ENCODE measurements around the gene SLC2A8. TPM values are rescaled to one million over a fixed set of nuclear protein-coding genes. Genes with fewer than 3 reads are reported as not detected.
A peak's percentile ranks its signal among the peaks of the same experiment; 100 is the strongest.

Gene SLC2A8
- polyA plus RNA-seq, 1 donor (not counting 4 experiments of a cell fraction or from before 2014, with no cell fraction given) = 7.1 TPM

DNA sequence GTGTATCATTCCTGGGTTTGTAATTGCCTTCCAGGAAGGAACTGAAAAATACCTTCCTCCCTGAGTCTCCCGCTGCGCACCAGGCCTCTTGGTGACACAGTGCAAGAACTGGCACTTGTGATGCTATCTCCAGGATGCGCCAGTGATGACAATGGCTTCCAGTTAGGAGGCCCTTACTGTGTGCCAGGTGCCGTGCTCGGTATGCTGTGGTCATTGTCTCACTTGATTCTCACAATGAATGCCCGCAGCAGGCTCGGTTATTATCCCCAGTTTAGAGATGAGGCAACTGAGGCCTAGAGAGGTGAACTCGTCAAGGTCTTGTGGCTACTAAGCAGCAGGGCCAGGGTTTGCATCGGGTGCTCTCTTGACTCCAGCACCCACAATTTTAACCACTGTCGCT lies 31.5 kb upstream of the SLC2A8 start:
- no peaks in the 10 kb centered on the region for H3K9me3 ChIP-seq (ENCODE audit: control insufficient read depth, low read depth, low read length)
- no peaks in the 10 kb centered on the region for H3K36me3 ChIP-seq (ENCODE audit: control insufficient read depth in 2 of 2, extremely low read depth in 1 of 2, insufficient read depth in 2 of 2, low read length in 2 of 2)
- no peak overlapping the region for H3K27ac ChIP-seq (ENCODE audit: control insufficient read depth, insufficient read depth, low read length)
- no peak overlapping the region for H2AFZ ChIP-seq (ENCODE audit: control insufficient read depth, low read length)
- H3K27me3 ChIP-seq (ENCODE audit: control insufficient read depth, extremely low read depth, insufficient read depth, low read length) = no peaks in the 10 kb centered on the region
- no peaks in the 10 kb centered on the region for H4K20me1 ChIP-seq (ENCODE audit: control insufficient read depth, extremely low read depth, insufficient read depth, low read length)
- no peak overlapping the region for H3K4me3 ChIP-seq (ENCODE audit: control insufficient read depth in 2 of 3, extremely low read depth in 1 of 3, insufficient read depth in 2 of 3, low read depth in 1 of 3, low read length in 3 of 3)
- no peaks in the 10 kb centered on the region for H3K9me1 ChIP-seq (ENCODE audit: control insufficient read depth, extremely low read depth, insufficient read depth, low read length)
- TF ChIP-seq, protein P1, sequence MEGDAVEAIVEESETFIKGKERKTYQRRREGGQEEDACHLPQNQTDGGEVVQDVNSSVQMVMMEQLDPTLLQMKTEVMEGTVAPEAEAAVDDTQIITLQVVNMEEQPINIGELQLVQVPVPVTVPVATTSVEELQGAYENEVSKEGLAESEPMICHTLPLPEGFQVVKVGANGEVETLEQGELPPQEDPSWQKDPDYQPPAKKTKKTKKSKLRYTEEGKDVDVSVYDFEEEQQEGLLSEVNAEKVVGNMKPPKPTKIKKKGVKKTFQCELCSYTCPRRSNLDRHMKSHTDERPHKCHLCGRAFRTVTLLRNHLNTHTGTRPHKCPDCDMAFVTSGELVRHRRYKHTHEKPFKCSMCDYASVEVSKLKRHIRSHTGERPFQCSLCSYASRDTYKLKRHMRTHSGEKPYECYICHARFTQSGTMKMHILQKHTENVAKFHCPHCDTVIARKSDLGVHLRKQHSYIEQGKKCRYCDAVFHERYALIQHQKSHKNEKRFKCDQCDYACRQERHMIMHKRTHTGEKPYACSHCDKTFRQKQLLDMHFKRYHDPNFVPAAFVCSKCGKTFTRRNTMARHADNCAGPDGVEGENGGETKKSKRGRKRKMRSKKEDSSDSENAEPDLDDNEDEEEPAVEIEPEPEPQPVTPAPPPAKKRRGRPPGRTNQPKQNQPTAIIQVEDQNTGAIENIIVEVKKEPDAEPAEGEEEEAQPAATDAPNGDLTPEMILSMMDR (optimal IDR thresholded peaks at IDR 0.05 in 1 of 3, IDR thresholded peaks at IDR 0.05 in 1 of 3, conservative IDR thresholded peaks at IDR 0.05 in 1 of 3; ENCODE audit: extremely low read depth in 1 of 3, insufficient read depth in 2 of 3, low read length in 3 of 3) = no peak
- TF ChIP-seq EZH2 (IDR thresholded peaks at IDR 0.05; ENCODE audit: low read length) = no peak
- no peaks in the 10 kb centered on the region for H3K79me2 ChIP-seq (ENCODE audit: control insufficient read depth, insufficient read depth, low read length)
- dilution Hi-C loops (cut with MboI; ENCODE audit: extremely low pct_ligation_motif_present, low sequenced_read_pairs) = no loop called here
- peaks cover 25% of the 10 kb centered on the region for H3K4me1 ChIP-seq (ENCODE audit: control insufficient read depth, extremely low read depth, insufficient read depth, low read length)
- no peak for DNase-seq (ENCODE audit: low read depth, low spot score)
- no peak overlapping the region for H3K9ac ChIP-seq (ENCODE audit: control insufficient read depth, extremely low read depth, insufficient read depth, low read length)
- H3K4me2 ChIP-seq (ENCODE audit: control insufficient read depth, extremely low read depth, insufficient read depth, low read depth, low read length) = no peak overlapping the region
- FAIRE-seq = no peak

DNA sequence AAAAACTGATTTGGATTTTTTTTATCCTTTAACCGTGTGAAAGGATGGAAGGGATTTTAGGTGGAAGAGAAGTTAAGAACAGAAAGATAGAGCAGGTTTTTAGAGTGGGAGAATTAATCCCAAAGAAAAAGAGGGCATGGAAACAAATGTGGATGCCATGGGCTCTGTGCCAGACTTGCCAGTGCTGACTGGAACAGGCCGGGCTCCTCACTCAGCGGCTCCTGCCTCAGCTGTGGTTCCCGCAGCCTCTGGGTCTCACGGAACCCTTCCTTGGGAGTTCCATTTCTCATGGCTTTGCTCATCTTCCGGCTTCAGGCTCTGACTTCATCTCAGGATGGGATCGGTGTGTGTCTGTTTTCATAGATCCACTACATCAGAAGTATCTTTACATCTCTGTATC lies 30.4 kb upstream of the SLC2A8 start:
- Histone ChIP-seq H3K27me3 (ENCODE audit: control insufficient read depth, extremely low read depth, insufficient read depth, low read length) (no peaks in the 10 kb centered on the region), H3K4me2 (ENCODE audit: control insufficient read depth, extremely low read depth, insufficient read depth, low read depth, low read length) (no peak overlapping the region), H3K79me2 (ENCODE audit: control insufficient read depth, insufficient read depth, low read length) (no peaks in the 10 kb centered on the region), H3K4me3 (ENCODE audit: control insufficient read depth in 2 of 3, extremely low read depth in 1 of 3, insufficient read depth in 2 of 3, low read depth in 1 of 3, low read length in 3 of 3) (no peak overlapping the region), H3K4me1 (ENCODE audit: control insufficient read depth, extremely low read depth, insufficient read depth, low read length) (peaks cover 14% of the 10 kb centered on the region), H2AFZ (ENCODE audit: control insufficient read depth, low read length) (peak overlapping the region; percentile 28), H3K27ac (ENCODE audit: control insufficient read depth, insufficient read depth, low read length) (no peak overlapping the region), H3K9me3 (ENCODE audit: control insufficient read depth, low read depth, low read length) (no peaks in the 10 kb centered on the region), H4K20me1 (ENCODE audit: control insufficient read depth, extremely low read depth, insufficient read depth, low read length) (no peaks in the 10 kb centered on the region), H3K9ac (ENCODE audit: control insufficient read depth, extremely low read depth, insufficient read depth, low read length) (no peak overlapping the region), H3K36me3 (ENCODE audit: control insufficient read depth in 2 of 2, extremely low read depth in 1 of 2, insufficient read depth in 2 of 2, low read length in 2 of 2) (no peaks in the 10 kb centered on the region), H3K9me1 (ENCODE audit: control insufficient read depth, extremely low read depth, insufficient read depth, low read length) (no peaks in the 10 kb centered on the region)
- FAIRE-seq (peak; percentile 29), DNase-seq (ENCODE audit: low read depth, low spot score) (no peak)
- dilution Hi-C loops (cut with MboI; ENCODE audit: extremely low pct_ligation_motif_present, low sequenced_read_pairs) = no loop called here
- no peak for TF ChIP-seq EZH2 (IDR thresholded peaks at IDR 0.05; ENCODE audit: low read length)
- TF ChIP-seq, protein P1 (optimal IDR thresholded peaks at IDR 0.05 in 1 of 3, IDR thresholded peaks at IDR 0.05 in 1 of 3, conservative IDR thresholded peaks at IDR 0.05 in 1 of 3; ENCODE audit: extremely low read depth in 1 of 3, insufficient read depth in 2 of 3, low read length in 3 of 3) = no peak
